Measurements from ENCODE around the gene C5orf34. TPM values are rescaled to one million over a fixed set of nuclear protein-coding genes. Genes with fewer than 3 reads are reported as not detected.

C5orf34 gene
- total and polyA plus RNA-seq, 9 of the 15 experiments (the other 6 are each of a cell fraction or from before 2014, with no cell fraction given) = 13.2 to 32.6 (median 20.7) TPM

DNA sequence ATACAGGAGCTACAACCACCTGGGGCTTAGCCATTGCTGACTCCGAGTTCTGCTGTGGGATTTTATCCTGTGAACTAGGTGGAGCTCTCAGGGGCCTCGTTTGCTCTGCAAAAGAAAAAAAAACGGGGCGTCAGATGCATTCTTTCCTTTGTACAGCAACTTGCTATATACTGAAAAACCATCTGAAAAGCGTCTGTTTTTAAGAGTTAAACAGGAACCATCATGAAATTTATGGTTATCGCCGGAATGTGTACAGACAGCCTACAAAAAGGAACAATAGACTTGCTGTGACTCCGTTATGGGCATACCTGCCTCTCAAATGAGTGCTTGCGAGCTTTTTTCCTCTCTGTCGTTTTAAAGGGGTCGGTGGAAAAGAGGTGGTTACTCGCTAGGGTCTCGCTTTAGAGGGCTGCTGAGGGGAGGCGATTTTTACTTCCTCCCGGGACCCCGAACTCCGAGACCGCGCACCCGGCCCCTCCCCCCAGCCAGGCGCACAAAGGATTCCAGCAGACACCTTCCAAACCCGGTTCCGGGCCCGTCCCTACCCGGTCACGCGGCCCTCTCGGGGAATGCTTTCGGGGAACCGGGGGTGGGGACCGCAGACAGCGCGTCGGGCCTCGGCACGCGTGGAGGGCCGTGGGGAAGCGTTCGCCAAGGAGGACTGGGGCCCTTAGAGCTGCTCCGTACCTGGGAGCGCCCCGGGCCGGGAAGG lies 41.1 kb upstream of the C5orf34 start (continued):
- TF ChIP-seq ZFP30 (CRISPR knock-in tag; IDR thresholded peaks at IDR 0.05; ENCODE audit: borderline replicate concordance) (no peak), EP300 (IDR thresholded peaks at IDR 0.05; ENCODE audit: low read length) (no peak), TAF1 (IDR thresholded peaks at IDR 0.05; ENCODE audit: control insufficient read depth, extremely low read depth, insufficient read depth, low read length, severe bottlenecking) (no peak), FOXA3 (CRISPR knock-in tag; conservative IDR thresholded peaks at IDR 0.05 in 1 of 2, IDR thresholded peaks at IDR 0.05 in 1 of 2) (no peak), RBM25 (IDR thresholded peaks at IDR 0.05; ENCODE audit: low read depth, low read length, severe bottlenecking) (no peak), SIX5 (IDR thresholded peaks at IDR 0.05; ENCODE audit: borderline replicate concordance in 1 of 2, insufficient read depth in 1 of 2, low read depth in 1 of 2, low read length in 2 of 2) (no peak), BCOR (IDR thresholded peaks at IDR 0.05) (no peak), CBFB (CRISPR knock-in tag; IDR thresholded peaks at IDR 0.05) (no peak), C11orf30 (IDR thresholded peaks at IDR 0.05; ENCODE audit: low read depth) (no peak), SMARCB1 (IDR thresholded peaks at IDR 0.05; ENCODE audit: insufficient read length, low read depth) (peak; percentile 21), BACH1 (tag; IDR thresholded peaks at IDR 0.05) (no peak), NR2F6 (CRISPR knock-in tag; IDR thresholded peaks at IDR 0.05) (no peak), RBM39 (optimal IDR thresholded peaks at IDR 0.05; ENCODE audit: low read depth, low read length) (no peak), ZNF79 (CRISPR knock-in tag; IDR thresholded peaks at IDR 0.05; ENCODE audit: low read depth) (no peak), PPARD (CRISPR knock-in tag; IDR thresholded peaks at IDR 0.05) (no peak), ETV1 (tag; conservative IDR thresholded peaks at IDR 0.05; ENCODE audit: low read depth) (no peak)
- TF ChIP-seq, protein P1, sequence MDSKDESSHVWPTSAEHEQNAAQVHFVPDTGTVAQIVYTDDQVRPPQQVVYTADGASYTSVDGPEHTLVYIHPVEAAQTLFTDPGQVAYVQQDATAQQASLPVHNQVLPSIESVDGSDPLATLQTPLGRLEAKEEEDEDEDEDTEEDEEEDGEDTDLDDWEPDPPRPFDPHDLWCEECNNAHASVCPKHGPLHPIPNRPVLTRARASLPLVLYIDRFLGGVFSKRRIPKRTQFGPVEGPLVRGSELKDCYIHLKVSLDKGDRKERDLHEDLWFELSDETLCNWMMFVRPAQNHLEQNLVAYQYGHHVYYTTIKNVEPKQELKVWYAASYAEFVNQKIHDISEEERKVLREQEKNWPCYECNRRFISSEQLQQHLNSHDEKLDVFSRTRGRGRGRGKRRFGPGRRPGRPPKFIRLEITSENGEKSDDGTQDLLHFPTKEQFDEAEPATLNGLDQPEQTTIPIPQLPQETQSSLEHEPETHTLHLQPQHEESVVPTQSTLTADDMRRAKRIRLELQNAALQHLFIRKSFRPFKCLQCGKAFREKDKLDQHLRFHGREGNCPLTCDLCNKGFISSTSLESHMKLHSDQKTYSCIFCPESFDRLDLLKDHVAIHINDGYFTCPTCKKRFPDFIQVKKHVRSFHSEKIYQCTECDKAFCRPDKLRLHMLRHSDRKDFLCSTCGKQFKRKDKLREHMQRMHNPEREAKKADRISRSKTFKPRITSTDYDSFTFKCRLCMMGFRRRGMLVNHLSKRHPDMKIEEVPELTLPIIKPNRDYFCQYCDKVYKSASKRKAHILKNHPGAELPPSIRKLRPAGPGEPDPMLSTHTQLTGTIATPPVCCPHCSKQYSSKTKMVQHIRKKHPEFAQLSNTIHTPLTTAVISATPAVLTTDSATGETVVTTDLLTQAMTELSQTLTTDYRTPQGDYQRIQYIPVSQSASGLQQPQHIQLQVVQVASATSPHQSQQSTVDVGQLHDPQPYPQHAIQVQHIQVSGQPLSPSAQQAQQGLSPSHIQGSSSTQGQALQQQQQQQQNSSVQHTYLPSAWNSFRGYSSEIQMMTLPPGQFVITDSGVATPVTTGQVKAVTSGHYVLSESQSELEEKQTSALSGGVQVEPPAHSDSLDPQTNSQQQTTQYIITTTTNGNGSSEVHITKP (IDR thresholded peaks at IDR 0.05; ENCODE audit: partially characterized antibody) = no peak
- TF ChIP-seq, protein P2, sequence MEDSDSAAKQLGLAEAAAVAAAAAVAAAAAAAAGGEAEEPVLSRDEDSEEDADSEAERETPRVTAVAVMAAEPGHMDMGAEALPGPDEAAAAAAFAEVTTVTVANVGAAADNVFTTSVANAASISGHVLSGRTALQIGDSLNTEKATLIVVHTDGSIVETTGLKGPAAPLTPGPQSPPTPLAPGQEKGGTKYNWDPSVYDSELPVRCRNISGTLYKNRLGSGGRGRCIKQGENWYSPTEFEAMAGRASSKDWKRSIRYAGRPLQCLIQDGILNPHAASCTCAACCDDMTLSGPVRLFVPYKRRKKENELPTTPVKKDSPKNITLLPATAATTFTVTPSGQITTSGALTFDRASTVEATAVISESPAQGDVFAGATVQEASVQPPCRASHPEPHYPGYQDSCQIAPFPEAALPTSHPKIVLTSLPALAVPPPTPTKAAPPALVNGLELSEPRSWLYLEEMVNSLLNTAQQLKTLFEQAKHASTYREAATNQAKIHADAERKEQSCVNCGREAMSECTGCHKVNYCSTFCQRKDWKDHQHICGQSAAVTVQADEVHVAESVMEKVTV (CRISPR knock-in tag; IDR thresholded peaks at IDR 0.05) = no peak

Data from K562 (cell line).